HG02642 (cell line): Measurements from ENCODE around the gene PDZD2.

Experiments used
- ATAC-seq: cut with Tn5 transposase; IDR thresholded peaks from one replicate; pipeline ENCODE4 v1.9.1; 2021; ENCODE audit warnings: mild to moderate bottlenecking; ENCODE audit not compliant: unreplicated experiment, poor library complexity

PDZD2 gene

GRCh38 chr5:32083981-32084430 is 445.1 kb downstream of the PDZD2 start:
- no peak for ATAC-seq

GRCh38 chr5:32087086-32088082 is 448.5 kb downstream of the PDZD2 start:
- no peak for ATAC-seq

GRCh38 chr5:32088214-32088613 is 449.3 kb downstream of the PDZD2 start:
- ATAC-seq, result no peak

- no peak for ATAC-seq
Measured at GRCh38 chr5:32089146-32090000, 450.4 kb downstream of the PDZD2 start.

- no peak for ATAC-seq
Measured at GRCh38 chr5:32090026-32090754, 451.3 kb downstream of the PDZD2 start.

GRCh38 chr5:32090755-32091128 is 451.8 kb downstream of the PDZD2 start:
- no peak for ATAC-seq

GRCh38 chr5:32092938-32093812 is 454.2 kb downstream of the PDZD2 start:
- peak; percentile 86 for ATAC-seq

- no peak for ATAC-seq
Measured at GRCh38 chr5:32094691-32095090, 455.8 kb downstream of the PDZD2 start.

GRCh38 chr5:32095261-32095671 is 456.3 kb downstream of the PDZD2 start:
- no peak for ATAC-seq

- ATAC-seq, result no peak
Measured at GRCh38 chr5:32096891-32097595, 458.1 kb downstream of the PDZD2 start.

GRCh38 chr5:32098291-32098690 is 459.4 kb downstream of the PDZD2 start:
- no peak for ATAC-seq

- no peak for ATAC-seq
Measured at GRCh38 chr5:32098890-32099310, 460.0 kb downstream of the PDZD2 start.

GRCh38 chr5:32099486-32100035 is 460.6 kb downstream of the PDZD2 start:
- no peak for ATAC-seq

- ATAC-seq, result no peak
Measured at GRCh38 chr5:32100230-32100629, 461.3 kb downstream of the PDZD2 start.

- ATAC-seq, result no peak
Measured at GRCh38 chr5:32100691-32101302, 461.9 kb downstream of the PDZD2 start.

GRCh38 chr5:32102254-32102986 is 463.5 kb downstream of the PDZD2 start:
- no peak for ATAC-seq

- no peak for ATAC-seq
Measured at GRCh38 chr5:32103521-32103920, 464.6 kb downstream of the PDZD2 start.
